GM12865 (cell line): ENCODE measurements around the gene ARNT2.
"Not testable (repeated sequence)": the region's sequence is repeated elsewhere in the genome, so short reads cannot be mapped to it uniquely, and the experiment has no call there.

Source experiments
- DNase-seq: peaks from one replicate; pipeline ENCODE4 v3.0.0; 2010; ENCODE audit warnings: low read depth
- H3K4me3 ChIP-seq: 2 replicates; pipeline ENCODE4 v1.5.1; 2011; ENCODE audit warnings: mild to moderate bottlenecking, low read depth, low read length, control low read depth
- TF ChIP-seq, protein P1 (sequence below): IDR thresholded peaks from 2 replicates; pipeline ENCODE4 v1.5.1; 2011; ENCODE audit warnings: low read length, control low read depth, low read depth, inconsistent platforms; ENCODE audit not compliant: insufficient read depth; ENCODE audit errors: missing control alignments

The ARNT2 gene

DNA sequence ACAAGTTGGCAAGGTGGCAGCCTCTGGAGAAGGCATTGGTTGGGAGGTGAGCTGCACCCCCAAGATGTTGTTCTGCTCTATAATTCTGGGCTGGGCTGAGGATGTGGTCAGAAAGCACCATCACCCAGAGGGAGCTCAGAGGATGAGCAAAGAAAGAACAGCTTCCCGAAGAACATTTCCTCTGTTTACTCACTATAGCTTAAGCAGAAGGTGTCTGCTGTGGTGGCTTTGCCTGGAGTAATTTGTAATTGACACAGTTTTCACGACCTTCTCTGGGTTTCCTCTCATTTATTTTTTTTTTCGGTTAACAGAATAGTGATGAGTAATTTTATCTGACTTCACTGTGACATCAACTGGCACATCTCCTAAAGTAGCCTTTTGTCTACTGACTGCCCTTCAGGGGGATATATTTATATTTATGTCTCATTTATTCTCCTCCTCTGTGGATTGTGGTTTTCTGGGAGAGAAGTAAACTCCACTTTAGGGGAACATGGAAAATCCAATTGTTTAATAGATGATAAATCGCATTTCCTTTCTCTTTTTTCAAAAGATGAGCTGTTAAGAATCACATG lies 241.4 kb downstream of the ARNT2 start:
- H3K4me3 ChIP-seq: no peak overlapping the region
- no peak for DNase-seq
- TF ChIP-seq, protein P1, sequence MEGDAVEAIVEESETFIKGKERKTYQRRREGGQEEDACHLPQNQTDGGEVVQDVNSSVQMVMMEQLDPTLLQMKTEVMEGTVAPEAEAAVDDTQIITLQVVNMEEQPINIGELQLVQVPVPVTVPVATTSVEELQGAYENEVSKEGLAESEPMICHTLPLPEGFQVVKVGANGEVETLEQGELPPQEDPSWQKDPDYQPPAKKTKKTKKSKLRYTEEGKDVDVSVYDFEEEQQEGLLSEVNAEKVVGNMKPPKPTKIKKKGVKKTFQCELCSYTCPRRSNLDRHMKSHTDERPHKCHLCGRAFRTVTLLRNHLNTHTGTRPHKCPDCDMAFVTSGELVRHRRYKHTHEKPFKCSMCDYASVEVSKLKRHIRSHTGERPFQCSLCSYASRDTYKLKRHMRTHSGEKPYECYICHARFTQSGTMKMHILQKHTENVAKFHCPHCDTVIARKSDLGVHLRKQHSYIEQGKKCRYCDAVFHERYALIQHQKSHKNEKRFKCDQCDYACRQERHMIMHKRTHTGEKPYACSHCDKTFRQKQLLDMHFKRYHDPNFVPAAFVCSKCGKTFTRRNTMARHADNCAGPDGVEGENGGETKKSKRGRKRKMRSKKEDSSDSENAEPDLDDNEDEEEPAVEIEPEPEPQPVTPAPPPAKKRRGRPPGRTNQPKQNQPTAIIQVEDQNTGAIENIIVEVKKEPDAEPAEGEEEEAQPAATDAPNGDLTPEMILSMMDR: no peak

DNA sequence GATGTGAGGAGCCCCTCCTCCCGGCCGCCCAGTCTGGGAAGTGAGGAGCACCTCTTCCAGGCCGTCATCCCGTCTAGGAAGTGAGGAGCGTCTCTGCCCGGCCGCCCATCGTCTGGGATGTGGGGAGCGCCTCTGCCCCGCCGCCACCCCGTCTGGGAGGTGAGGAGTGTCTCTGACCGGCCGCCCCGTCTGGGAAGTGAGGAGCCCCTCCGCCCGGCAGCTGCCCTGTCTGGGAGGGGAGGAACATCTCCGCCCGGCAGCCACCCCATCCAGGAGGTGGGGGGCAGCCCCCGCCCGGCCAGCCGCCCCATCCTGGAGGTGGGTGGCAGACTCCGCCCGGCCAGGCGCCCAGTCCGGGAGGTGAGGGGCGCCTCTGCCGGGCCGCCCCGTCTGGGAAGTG lies 243.2 kb downstream of the ARNT2 start:
- not testable (repeated sequence) for DNase-seq

More for the DNA sequence above, 243.2 kb downstream of the ARNT2 start:
- not testable (repeated sequence) for H3K4me3 ChIP-seq
